HEK293T (cell line): ENCODE data around the gene GPHA2.

Experiments
- CTCF ChIA-PET: fragments of 350-600 bp; formaldehyde crosslinking; extraction: SDS; loops from one replicate; lab custom pipeline; 2021; ENCODE audit warnings: antibody characterized with exemption, inconsistent platforms; lab: Yijun Ruan, JAX
- POLR2A ChIA-PET: fragments of 350-600 bp; formaldehyde crosslinking; extraction: SDS; loops from one replicate; lab custom pipeline; 2020; ENCODE audit warnings: antibody characterized with exemption, inconsistent platforms; lab: Yijun Ruan, JAX
- DNase-seq: peaks from one replicate; pipeline ENCODE4 v3.0.0; 2012; ENCODE audit warnings: mixed read lengths; ENCODE audit errors: extremely low spot score
- ARNT ChIP-seq: fragments of 450-650 bp; IDR thresholded peaks from 2 replicates; pipeline ENCODE4 v1.6.1; 2017; ENCODE audit warnings: mild to moderate bottlenecking
- BHLHE40 ChIP-seq: fragments of 450-650 bp; IDR thresholded peaks from 2 replicates; pipeline ENCODE4 v1.6.1; 2016; ENCODE audit warnings: mild to moderate bottlenecking, moderate library complexity, borderline replicate concordance
- CTBP1 ChIP-seq: fragments of 450-650 bp; IDR thresholded peaks from 2 replicates; pipeline ENCODE4 v1.6.1; 2016; ENCODE audit warnings: borderline replicate concordance
- ELF4 ChIP-seq: fragments of 450-650 bp; IDR thresholded peaks from 2 replicates; pipeline ENCODE4 v1.6.1; 2017; ENCODE audit warnings: antibody characterized with exemption
- FOXA1 ChIP-seq: fragments of 450-650 bp; IDR thresholded peaks from 2 replicates; pipeline ENCODE4 v1.6.1; 2016; ENCODE audit warnings: mild to moderate bottlenecking
- FOXK2 ChIP-seq: fragments of 450-650 bp; IDR thresholded peaks from 2 replicates; pipeline ENCODE4 v1.6.1; 2016; ENCODE audit warnings: mild to moderate bottlenecking
- FOXM1 ChIP-seq: fragments of 450-650 bp; IDR thresholded peaks from 2 replicates; pipeline ENCODE4 v1.6.1; 2017; ENCODE audit warnings: mild to moderate bottlenecking, borderline replicate concordance
- HDGF ChIP-seq: fragments of 450-650 bp; IDR thresholded peaks from 2 replicates; pipeline ENCODE4 v1.6.1; 2017; ENCODE audit warnings: antibody characterized with exemption, borderline replicate concordance
- L3MBTL2 ChIP-seq: fragments of 450-650 bp; conservative IDR thresholded peaks from 2 replicates; pipeline ENCODE4 v1.6.1; 2016; ENCODE audit warnings: mild to moderate bottlenecking
- LEF1 ChIP-seq: fragments of 450-650 bp; IDR thresholded peaks from 2 replicates; pipeline ENCODE4 v1.6.1; 2017; ENCODE audit warnings: mild to moderate bottlenecking, borderline replicate concordance
- NFRKB ChIP-seq: fragments of 450-650 bp; IDR thresholded peaks from 2 replicates; pipeline ENCODE4 v1.6.1; 2016; ENCODE audit warnings: mild to moderate bottlenecking, moderate library complexity
- SP1 ChIP-seq: fragments of 450-650 bp; IDR thresholded peaks from 2 replicates; pipeline ENCODE4 v1.6.1; 2017
- SUZ12 ChIP-seq: fragments of 450-650 bp; IDR thresholded peaks from 2 replicates; pipeline ENCODE4 v1.6.1; 2016; ENCODE audit warnings: mild to moderate bottlenecking
- TARDBP ChIP-seq: fragments of 450-650 bp; IDR thresholded peaks from 2 replicates; pipeline ENCODE4 v1.6.1; 2016
- ZNF384 ChIP-seq: fragments of 450-650 bp; IDR thresholded peaks from 2 replicates; pipeline ENCODE4 v1.6.1; 2016
- TF ChIP-seq, protein P1 (sequence below): fragments of 450-650 bp; IDR thresholded peaks from 2 replicates; pipeline ENCODE4 v1.6.1; 2016

The GPHA2 gene

DNA sequence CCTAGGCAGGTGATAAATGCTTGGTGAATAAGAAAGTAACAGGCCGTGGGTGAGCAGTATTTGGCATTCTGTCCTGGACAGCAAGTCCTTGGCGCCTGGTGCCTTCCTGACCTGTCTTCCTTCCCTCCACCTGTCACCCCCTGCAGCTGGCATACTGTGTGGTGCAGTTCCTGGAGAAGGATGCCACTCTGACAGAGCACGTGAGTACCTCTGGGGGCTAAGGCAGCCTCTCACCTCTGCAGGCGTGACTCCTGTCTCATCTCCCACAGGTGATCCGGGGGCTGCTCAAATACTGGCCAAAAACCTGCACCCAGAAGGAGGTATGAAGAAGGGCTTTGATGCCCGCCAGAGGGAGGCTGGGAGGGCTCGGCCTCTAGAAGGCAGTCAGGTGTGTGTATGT, 4.4 kb downstream of the GPHA2 start:
- no peak for DNase-seq
- ChIA-PET CTCF (no interaction called here), POLR2A (no interaction called here)
- TF ChIP-seq ELF4 (no peak), NFRKB (no peak), FOXM1 (no peak), FOXA1 (no peak), SP1 (no peak), ARNT (no peak), LEF1 (no peak), CTBP1 (no peak), L3MBTL2 (no peak), HDGF (no peak), SUZ12 (no peak), ZNF384 (no peak), TARDBP (no peak)
- TF ChIP-seq, protein P1, sequence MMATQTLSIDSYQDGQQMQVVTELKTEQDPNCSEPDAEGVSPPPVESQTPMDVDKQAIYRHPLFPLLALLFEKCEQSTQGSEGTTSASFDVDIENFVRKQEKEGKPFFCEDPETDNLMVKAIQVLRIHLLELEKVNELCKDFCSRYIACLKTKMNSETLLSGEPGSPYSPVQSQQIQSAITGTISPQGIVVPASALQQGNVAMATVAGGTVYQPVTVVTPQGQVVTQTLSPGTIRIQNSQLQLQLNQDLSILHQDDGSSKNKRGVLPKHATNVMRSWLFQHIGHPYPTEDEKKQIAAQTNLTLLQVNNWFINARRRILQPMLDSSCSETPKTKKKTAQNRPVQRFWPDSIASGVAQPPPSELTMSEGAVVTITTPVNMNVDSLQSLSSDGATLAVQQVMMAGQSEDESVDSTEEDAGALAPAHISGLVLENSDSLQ: no peak

DNA sequence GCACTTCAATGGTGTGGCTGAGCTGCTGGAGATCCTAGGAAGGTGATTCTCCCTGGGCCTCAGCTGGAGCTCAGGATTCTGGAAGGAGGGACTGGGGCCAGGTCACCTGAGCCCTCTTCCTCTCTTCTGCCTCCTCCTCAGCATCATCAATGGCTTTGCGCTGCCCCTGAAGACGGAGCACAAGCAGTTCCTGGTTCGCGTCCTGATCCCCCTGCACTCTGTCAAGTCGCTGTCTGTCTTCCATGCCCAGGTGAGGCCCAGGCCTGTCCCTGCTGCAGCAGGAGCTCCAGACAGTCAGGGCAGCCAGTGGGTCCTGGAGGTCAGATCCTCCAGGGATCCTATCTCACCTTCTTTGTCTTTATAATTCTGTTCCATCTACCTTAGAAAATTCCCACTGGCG, 5.4 kb downstream of the GPHA2 start:
- POLR2A ChIA-PET: interaction anchor here (0.6 kb wide), 1 partner anchor 8 kb away, joined by 3 read pairs; no protein-coding TSS in a partner anchor
- TF ChIP-seq L3MBTL2: no peak
- no peak for TF ChIP-seq TARDBP
- TF ChIP-seq, protein P1: no peak
- TF ChIP-seq SP1: no peak
- TF ChIP-seq ELF4: no peak
- no peak for TF ChIP-seq NFRKB
- CTCF ChIA-PET: interaction anchor here (0.6 kb wide), 1 partner anchor 1024 kb away, joined by 3 read pairs; no protein-coding TSS in a partner anchor
- no peak for DNase-seq

GRCh38 chr11:64929625-64930024, 6.1 kb downstream of the GPHA2 start:
- POLR2A ChIA-PET: no interaction called here
- CTCF ChIA-PET: no interaction called here
- TF ChIP-seq HDGF: no peak
- TF ChIP-seq, protein P1: no peak
- DNase-seq: no peak

DNA sequence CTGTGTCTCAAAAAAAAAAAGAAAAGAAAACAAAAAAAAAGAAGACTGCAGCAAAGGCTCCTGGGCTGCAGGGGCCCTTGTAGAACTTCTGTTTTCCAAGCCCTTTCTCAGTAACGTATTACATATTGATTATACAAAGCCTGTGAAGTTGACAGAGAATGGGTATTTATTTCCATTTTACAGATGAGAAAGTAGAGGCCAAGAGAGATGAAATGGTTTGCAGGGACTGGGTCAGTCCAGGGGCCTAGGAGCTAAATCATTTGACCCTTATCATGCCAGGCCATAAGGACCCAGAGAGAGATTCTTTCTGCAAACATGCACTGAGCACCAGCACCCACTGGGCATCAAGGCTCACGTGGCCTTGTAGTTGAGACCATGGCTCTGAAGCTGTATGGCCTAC, 6.7 kb downstream of the GPHA2 start:
- POLR2A ChIA-PET: no interaction called here
- CTCF ChIA-PET: no interaction called here
- DNase-seq: no peak
- no peak for TF ChIP-seq FOXA1
- no peak for TF ChIP-seq FOXM1
- no peak for TF ChIP-seq BHLHE40
- no peak for TF ChIP-seq CTBP1
- TF ChIP-seq LEF1: no peak
- no peak for TF ChIP-seq ELF4
- TF ChIP-seq ARNT: no peak
- no peak for TF ChIP-seq TARDBP
- TF ChIP-seq FOXK2: no peak
- no peak for TF ChIP-seq HDGF
- TF ChIP-seq SUZ12: no peak
- TF ChIP-seq, protein P1: no peak
- no peak for TF ChIP-seq ZNF384
- no peak for TF ChIP-seq SP1
- no peak for TF ChIP-seq NFRKB

DNA sequence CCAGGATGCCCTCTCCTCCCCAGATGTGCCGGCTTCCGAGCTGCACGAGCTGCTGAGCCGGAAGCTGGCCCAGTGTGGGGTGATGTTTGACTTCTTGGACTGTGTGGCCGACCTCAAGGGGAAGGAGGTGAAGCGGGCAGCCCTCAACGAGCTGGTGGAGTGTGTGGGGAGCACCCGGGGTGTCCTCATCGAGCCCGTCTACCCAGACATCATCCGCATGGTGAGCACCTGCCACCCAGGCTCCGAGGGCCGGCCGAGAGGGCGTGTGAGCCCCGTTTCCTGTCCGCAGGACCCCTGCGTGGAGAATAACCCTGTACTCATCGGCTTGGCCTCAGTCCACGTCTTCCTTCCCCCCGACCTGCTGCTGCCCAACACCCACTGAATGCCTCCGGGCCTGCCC, 9.0 kb downstream of the GPHA2 start:
- ChIA-PET CTCF (no interaction called here), POLR2A (no interaction called here)
- TF ChIP-seq HDGF (no peak), CTBP1 (no peak)
- no peak for DNase-seq

DNA sequence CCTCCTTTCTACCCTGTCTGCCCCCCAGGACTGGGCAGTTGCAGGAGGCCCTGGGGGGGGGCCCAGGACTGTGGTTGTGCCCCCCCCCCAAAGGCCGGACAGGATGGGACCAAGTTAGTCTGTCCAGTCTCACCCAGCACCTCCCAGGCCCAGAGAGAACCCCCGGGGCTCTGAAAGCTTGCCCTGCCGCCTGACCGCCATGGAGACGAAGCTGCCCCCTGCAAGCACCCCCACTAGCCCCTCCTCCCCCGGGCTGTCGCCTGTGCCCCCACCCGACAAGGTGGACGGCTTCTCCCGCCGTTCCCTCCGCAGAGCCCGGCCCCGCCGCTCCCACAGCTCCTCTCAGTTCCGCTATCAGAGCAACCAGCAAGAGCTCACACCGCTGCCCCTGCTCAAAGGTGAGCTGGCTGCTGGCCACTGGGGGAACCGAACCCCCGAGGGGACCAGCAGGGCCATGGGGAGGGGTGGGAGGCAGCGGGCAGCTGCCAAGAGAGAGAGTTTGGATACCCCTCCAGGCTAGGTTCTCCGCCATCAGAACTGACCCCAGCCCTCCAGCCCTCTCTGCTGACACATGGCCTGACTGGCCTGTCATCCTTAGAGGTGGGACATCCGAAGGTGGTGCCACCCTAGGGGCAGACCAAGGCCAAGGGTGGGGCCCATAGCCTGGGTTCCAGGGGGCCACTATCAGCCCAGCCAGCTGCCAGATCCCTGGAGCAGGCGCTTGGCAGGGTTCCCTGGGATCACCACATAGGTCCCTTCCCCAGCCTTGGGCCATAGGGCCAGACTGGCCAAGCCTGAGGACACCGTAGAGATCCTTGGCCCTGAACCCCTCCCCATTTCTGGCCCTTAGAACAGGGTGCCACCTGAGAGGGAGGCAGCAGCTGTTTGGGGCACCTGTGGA, 9.9 kb downstream of the GPHA2 start:
- TF ChIP-seq SP1 (no peak), ZNF384 (no peak), SUZ12 (no peak), FOXM1 (no peak), FOXK2 (no peak), TARDBP (no peak), HDGF (no peak), ARNT (no peak), CTBP1 (no peak), ELF4 (no peak), L3MBTL2 (no peak), NFRKB (no peak), LEF1 (no peak)
- TF ChIP-seq, protein P1: no peak
- DNase-seq: no peak
- CTCF ChIA-PET: no interaction called here
- POLR2A ChIA-PET: interaction anchor here (1.5 kb wide), 1 partner anchor 10 kb away, joined by 9 read pairs; the partner anchor contains the start of gene GPHA2
